Superior temporal gyrus (tissue), 1 donor: ENCODE data around the gene KCNN4.
"Not testable (repeated sequence)": the region's sequence is repeated elsewhere in the genome, so short reads cannot be mapped to it uniquely, and the experiment has no call there.

Experiments
- DNase-seq: peaks from one replicate; pipeline ENCODE4 v3.0.0-alpha.2; 2016; ENCODE audit errors: extremely low spot score

Gene KCNN4

DNA sequence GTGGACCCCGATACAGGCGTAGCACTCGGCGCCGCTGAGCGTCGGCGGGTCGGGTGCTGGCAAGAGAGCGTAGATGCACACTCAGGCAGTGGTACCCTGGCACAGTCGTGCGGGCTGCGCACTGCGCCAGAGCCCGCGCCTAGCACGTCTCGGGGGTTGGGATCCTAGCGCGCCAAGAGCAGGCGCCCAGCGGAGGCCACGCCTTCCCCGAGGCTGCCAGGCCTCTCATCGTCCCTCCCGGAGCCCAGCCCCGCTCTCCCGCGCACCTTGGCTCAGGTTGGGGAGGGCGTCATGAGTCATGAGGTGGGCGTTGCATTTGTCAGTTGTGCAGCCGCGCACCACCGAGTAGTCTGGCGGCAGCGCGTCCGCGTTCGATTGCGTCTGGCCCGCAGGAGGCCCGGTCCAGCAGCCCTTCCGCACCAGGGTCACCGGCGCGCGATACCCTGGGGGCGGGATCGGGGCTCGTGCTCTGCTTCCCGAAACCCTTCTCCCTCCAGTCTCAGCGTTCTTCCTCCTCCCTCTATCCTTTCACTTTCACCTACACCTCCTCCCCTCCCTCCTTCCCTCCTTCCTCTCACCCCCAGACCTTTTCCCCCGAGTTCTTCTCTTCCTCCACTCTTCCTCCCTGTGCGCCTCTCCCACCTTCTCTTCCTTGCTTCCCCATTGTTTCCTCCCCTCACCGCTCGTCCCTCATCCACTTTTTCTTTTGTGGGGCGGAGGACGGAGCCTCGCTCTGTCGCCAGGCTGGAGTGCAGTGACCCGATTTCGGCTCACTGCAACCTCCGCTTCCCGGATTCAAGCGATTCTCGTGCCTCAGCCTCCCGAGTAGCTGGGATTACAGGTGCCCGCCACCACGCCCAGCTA lies 18.0 kb upstream of the KCNN4 start:
- peak; percentile 17 for DNase-seq

DNA sequence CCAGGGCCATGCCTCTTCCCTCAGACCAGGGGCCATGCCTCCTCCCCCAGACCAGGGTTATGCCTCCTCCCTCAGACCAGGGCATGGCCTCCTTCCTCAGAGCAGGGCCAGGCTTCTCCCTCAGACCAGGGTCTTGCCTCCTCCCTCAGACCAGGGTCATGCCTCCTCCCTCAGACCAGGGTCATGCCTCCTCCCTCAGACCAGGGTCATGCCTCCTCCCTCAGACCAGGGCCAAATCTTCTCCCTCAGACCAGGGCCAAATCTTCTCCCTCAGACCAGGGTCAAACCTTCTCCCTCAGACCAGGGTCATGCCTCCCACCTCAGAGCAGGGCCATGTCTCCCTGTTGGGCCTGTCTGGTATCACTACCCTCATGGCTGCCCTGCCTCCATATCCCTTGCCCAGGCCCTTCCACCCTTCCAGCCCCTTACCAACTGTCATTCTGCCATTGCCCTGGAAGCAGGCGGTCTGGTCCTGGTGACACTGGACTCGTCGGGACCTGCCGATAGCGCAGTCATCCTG lies 17.3 kb upstream of the KCNN4 start:
- DNase-seq, result no peak

DNA sequence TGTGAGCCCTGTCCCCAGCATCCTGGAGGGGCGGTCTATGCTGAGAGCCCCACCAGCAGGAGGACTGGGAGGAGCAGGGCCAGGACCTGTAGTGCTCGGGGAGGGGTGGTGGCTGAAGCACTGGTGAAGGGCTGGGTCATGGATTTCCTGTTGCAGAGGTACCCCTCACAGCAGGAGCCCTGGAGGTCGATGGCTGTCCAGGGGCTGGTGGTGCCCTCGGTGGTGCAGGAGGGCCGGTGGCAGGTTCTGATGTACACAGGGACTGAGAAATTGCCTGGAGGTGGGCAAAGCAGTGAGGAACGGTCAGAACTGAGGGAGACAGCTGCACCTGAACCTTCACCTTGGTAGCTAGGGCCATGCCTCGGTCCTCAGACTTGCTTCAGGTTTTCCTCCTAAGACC lies 16.8 kb upstream of the KCNN4 start:
- DNase-seq, result no peak

DNA sequence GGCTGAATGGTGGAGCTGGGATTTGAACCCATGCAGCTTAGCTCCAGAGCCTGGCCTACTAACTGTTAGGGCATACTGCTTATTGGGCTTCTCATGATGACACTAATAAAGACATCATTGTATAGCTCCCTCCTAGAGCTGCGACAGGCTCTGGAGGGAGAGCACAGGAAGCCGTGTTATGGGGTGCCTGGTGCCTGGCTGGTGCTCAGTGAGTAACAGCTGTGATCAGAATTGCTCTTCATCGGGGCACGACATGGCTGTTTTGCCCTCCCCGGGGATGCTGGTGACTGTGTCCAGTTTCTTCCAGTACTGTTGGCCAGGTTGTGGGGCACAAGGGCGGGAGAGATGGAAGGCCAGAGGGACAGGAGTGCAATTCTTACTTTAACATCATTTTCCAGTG lies 16.3 kb upstream of the KCNN4 start:
- DNase-seq, result no peak

DNA sequence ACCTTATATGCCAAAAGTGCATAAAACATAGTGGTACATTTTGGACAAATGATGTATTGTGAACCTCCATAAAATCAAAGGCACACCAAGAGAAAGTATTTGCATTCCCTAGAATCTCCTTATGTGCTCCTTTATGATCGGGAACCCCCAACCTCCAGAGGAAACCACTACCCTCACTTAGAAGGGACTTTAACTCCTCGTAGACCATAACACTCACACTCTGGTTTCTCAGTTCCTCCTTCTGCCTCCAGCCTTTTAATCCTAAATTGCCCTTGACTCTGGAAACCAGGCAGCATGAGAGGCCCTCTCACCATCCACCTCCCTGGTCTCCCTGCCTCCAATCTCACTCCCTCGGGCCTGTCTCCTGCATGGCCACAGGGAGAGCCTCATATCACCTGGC lies 9.8 kb upstream of the KCNN4 start:
- no peak for DNase-seq

DNA sequence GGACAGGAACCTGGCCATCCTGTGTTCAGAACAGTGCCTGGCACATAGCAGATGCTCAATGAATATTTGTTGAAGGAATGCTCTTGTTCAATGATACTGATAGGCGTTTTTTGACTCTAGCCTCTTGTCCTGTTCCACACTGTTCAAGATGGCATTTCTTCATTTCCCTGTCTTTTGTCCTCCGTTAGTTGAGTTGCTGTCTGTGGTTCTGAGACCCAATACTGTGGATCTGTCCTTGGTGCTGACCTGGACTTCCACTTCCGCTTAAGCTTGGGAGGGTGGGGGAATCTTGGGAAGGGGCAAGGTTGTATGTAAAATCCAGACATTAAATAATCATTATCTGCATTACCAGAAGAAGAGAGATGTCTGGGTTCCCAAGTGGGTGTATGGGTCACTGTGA lies 8.3 kb upstream of the KCNN4 start:
- DNase-seq, result no peak

DNA sequence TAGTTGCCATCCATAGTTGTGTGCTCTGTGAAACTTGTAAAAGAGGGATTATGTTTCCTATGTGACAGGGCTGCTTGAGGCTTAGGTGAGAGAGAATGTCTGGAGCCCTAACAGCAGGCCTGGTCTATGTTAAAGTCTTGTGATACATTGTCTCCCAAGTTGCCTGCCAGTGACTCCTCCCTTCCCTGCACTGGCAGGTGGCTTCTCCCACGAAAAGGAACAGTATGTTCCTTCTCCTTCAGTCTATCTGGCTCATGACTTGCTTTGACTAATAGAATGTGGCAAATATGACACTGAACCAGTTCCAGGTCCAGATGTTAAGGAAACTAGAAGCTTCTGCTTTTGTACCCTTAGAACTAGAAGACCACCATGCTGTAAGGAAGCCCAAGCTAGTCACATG lies 5.9 kb upstream of the KCNN4 start:
- no peak for DNase-seq

DNA sequence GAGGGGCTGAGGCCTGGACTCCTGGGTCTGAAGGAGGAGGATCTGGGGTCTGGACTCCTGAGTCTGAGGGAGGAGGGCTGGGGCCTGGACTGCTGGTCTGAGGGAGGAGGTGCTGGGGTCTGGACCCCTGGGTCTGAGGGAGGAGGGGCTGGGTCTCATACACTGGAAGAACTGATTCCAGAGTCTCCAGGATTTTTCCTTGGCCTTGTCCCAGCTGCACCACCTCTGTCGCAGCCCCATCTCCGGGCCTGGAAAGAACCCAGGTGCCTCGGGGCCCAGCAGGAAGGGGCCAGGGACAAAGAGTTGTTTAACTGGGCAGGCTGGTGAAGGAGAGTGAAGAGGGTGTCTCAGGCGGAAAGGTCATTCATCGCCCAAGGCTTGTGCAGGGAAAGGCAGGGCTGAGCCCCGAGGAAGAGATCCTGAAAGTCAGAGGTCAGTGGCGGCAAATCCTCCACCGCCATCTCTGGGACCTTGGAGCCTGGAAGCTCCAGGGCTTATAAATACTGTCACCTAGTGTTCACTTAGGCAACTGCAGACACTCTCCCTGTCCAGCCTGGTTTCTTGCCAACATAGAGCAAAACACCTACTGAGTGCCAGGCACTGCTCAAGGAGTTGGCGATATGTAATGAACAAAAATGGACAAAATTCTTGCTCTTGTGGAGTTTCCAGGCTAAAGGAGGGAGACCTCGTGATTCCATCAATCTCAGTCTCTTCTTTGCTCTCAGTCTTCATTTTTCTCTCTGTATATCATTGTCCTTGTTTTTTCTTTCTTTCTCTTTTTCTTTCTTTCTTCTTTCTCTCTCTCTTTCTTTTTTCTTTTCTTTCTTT lies 4.4 kb upstream of the KCNN4 start:
- peak; percentile 86 for DNase-seq

DNA sequence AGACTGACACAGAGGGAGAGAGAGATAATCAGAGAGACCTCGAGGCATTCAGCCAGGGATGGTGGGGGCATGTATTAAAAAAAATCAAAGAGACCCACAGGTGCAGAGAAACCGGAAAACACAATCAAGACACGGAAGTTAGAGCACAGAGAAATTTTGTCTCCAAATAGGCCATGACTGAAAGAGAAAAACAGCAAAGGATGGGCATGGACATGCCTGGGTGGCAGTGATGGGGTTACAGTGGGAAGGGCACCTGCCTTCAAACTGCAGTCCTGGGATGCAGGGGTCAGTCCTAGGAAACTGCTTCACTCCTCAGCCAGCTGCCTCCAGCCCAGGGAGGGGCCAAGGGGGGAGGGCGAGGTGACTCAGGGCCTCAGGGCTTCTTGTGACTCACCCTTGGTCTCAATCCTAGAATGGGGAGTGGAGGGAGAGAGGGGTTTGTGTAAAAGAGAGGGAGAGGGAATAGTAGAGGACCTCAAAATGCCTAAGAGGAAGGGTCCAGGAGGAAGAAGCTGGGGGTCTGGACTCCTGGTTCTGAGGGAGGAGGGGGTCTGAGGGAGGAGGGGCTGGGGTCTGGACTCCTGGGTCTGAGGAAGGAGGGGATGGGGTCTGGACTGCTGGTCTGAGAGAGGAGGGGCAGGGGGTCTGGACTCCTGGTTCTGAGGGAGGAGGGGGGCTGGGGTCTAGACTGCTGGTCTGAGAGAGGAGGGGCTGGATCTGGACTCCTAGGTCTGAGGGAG lies 3.6 kb upstream of the KCNN4 start:
- no peak for DNase-seq

DNA sequence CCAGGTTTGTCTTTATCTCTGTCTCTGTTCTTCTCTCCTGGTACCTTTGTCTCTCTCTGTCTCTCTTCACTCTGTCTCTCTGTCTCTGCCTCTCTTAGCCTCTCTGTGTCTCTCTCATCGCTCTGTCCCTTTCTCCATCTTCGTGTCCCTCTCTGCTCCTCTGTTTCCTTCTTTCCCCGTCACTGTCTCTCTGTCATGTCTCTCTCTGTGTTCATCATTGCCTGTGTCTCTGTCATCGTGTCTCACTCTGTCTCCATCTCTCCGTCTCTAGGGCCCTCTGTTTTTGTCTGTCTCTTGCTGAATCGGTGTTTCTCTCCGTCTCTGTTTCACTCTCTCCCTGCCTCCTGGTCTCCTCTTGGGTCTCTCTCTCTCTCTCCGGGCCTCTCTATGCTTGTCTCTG lies 2.9 kb upstream of the KCNN4 start:
- DNase-seq, result no peak

DNA sequence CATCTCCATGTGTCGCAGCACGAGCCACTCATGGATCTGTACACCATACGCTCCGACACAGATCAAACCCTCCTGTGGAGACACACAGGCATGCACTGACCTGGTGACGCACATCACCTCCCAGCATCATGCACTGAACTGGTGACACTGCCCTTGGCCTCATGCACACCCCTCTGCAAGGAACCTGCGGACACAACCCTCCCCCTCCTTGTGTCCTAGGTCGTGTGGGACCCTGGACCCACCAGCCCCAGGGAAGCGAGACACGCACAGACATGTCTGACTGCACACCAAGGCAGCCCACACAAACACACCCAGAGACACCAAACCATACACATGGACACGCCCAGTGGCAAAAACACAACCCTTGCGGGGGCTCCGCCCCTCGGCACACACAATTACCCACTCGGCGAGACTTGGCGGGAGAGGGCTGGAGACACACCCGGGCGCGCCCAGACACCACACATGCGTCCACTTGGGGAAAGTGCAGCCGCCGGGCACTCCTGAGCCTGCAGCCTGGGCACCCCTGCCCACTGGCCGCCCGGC lies 2.0 kb upstream of the KCNN4 start:
- DNase-seq, result no peak

DNA sequence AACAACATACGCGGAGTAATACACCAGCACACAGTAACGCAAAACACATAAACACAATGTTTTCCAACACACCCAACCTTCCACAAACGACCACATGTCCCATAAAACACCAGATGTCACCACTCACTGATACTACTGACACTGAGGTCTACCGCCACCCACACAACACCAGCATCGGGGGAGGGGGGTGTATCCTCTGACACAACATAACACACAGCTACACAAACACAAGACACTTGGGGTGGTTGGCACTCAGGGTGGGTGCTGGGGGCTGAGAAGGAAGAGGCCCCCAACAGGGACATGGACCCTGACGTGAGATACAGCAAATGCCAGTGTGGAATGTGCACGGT lies 1.5 kb upstream of the KCNN4 start:
- no peak for DNase-seq

DNA sequence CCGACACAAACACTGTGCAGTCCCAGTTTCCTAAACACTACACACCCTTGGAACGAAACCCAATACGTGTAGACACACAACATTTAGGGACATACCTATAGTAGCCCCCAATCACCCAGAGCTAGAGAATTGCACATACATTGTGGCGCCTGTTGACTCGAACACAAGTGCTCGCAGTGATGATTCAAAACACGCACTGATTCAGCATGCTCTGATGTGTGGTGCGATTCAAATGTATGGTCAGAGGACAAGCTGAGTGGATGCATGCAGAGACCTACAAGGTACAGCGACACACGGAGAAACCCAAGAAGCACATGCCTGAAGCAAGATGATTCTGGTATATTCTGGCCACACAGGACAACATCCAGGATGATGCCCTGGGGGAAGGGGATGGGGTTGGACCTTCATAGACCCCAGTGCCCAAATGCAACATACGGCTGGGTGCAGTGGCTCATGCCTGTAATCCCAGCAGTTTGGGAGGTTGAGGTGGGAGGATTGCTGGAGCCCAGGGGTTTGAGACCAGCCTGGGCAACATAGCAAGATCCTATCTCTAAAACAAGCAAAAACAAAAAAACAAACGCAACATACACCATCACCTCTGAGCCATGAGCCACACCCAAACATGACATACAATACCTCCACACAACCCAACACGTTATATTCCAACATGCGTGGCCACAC lies 997 bp upstream of the KCNN4 start:
- no peak for DNase-seq

DNA sequence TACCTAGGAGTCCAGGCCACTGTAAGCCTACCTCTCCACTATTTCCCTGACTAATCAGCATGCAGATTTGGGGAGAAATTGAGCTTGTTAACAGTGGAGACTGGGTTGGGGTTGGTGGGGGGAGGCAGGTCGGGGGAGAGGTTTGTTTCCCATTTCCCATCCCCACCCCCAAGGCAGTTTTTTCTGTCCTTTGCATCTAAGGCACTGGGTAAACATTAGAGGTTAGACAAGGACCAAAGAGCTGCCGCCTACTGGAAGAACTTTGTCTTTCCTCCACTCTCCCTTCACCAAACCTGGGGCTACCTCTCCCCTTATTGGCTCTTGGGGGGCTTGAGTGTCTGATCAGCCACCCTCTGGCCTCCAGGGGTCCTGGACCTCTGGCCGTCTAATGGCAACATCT lies 953 bp downstream of the KCNN4 start:
- no peak for DNase-seq

DNA sequence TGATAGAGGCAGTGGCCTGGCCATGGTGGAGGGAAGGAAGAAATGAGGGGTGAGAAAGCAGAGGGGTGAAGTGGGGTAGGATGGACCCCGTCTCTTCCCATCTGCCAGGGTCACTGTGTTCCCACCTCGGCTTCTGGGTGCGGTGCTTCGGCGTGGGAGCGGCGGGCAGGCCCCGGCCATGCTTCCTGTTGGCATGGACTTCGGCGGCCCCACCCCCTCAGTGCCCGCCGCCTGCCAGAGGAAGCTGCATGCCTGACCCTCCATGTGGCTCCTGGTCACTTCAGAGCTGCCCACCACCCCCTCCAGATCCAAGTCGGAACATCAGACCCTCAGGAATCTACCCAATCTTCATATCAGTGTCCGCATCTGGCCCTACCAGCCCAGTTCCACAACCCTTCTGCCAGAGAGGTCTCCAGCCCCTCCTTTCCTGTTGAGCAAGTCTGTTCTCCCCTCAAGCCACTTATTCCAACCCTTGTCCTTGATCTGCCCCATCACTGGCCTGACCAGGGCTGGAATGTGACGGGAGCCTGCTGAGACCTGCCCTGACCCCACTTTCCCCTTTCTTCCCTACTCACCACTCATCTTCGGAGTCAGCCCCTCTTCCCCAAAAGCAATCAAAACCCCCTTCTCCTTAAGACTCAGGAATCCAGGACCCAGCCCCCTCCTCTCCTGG lies 1.5 kb downstream of the KCNN4 start:
- no peak for DNase-seq

DNA sequence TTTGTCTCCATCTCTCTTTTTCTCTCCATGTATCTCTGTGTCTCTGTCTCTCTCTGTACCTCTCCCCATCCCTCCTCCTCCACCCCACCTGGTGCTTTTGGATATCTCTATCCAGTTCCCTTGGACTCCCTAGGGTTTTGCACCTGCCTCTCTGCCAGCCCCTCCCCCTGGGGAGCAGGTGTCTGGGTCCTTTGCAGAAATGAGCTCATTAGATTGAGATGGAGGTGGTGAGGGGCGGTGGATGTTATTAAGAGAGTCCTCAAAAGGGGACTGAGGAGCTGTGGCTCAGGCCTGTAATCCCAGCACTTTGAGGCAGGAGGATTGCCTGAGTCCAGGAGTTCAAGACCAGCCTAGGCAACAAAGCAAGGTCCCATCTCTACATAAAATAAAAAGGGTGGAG lies 2.1 kb downstream of the KCNN4 start:
- no peak for DNase-seq

DNA sequence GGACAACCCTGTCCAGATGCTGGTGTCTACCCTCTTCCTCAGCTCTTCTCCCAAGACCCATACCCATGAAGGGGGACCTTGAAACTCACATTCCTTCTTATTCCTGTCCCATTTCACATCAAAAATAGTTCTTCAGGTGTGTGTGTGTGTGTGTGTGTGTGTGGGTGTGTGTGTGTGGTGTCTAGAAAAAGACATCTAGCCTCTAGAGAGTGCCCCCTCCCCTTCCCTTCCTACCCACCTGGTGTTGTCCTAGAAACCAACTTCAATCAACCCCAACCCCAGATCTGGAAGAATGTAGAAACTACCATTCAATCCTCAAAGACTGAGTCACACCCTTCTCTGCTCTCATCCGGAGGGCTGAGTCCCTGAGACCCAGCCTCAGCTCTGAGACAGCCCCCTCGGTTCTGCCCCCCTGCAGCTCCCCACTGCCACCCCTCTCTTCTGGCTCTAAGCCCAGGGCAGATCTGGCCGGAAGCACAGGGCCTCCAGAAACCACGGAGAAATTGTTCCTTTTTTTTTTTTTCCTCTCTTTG lies 3.5 kb downstream of the KCNN4 start:
- DNase-seq, result no peak

DNA sequence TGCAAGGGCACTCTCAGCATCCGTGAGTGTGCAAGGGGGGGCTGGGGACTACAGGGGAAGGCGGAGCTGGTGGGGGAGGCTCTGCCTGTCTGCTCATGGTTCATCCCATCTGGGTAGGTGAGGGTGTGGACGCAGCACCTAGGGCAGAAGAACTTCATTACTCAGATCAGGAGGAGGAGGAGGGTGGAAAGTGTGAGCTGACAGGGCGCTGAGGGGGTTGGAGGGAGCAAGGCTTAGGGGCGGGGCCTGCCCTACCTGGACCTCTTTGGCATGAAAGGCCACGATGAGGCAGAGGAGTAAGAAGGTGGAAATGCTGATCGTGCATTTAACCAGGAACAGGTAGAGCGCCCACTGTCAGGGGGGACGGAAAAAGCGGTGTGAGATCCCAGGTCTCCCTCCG lies 4.5 kb downstream of the KCNN4 start:
- no peak for DNase-seq

DNA sequence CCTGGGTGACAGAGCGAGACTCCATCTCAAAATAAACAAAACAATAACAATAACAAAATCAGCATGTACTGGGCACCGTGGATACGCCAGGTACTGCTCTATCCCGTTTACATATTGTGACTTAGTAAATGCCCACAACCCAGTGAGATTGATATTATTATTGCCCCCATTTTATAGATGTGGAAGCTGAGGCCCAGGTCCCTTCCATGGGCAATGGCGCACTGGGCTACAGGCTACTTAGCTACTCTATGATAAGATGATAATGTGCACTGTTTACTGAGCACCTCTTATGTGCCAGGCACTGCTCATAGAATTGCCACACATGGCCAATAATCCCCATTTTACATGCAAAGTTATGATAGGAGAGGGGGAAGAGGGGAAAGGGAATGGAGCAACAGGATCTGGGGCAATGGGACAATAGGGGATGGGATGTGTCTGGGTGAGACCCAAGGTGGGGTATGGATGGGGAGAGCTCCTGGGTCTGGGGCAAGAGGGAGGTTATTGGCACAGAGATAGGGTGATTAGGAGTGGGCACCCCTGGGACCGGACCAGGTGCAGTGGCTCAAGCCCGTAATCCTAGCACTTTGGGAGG lies 5.4 kb downstream of the KCNN4 start:
- DNase-seq, result no peak

DNA sequence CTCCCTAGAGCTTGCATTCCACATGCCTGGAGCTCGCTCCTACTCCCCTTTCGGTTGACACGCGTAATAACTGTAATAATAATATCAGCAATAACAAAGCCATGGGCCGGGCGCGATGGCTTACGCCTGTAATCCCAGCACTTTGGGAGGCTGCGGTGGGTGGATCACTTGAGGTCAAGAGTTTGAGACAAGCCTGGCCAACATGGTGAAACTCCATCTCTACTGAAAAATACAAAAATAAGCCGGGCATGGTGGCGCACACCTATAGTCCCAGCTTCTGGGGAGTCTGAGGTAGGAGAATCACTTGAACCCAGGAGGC lies 5.9 kb downstream of the KCNN4 start:
- DNase-seq, result not testable (repeated sequence)
